H54 (cell line): Measurements from ENCODE around the gene MTRF1.
A peak's percentile ranks its signal among the peaks of the same experiment; 100 is the strongest.

Experiments used
- DNase-seq: peaks from one replicate; pipeline ENCODE4 v3.0.0; 2011; ENCODE audit warnings: low spot score, mixed read lengths; ENCODE audit not compliant: insufficient read length
- FAIRE-seq: peaks from 3 replicates; lab custom pipeline; 2011; peaks lifted over from hg19 to GRCh38; lab: Jason Lieb, UNC
- POLR2A ChIP-seq: IDR thresholded peaks from 2 replicates; pipeline ENCODE4 v1.6.1; 2011; ENCODE audit warnings: low read depth, mild to moderate bottlenecking, low read length

Gene MTRF1

DNA sequence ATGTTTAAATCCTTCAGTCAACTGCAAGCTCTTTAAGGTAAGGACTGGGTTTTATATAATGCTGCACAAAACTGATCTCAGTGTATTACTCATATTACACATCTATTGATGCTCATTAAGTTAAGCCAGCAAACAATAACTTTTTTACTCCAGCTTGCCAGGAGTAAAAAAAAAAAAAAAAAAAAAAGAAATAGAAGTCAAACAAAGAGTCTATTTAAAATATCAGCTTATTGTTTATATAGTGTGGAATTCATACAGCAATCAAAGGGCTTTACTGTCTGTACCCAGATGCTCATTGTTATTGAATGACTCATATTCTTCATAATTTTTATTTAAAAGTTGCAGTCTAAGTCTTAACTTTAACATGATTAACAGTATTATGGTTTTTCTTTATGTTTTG is 47.2 kb downstream of the MTRF1 start:
- TF ChIP-seq POLR2A = no peak
- DNase-seq = no peak
- FAIRE-seq = no peak

DNA sequence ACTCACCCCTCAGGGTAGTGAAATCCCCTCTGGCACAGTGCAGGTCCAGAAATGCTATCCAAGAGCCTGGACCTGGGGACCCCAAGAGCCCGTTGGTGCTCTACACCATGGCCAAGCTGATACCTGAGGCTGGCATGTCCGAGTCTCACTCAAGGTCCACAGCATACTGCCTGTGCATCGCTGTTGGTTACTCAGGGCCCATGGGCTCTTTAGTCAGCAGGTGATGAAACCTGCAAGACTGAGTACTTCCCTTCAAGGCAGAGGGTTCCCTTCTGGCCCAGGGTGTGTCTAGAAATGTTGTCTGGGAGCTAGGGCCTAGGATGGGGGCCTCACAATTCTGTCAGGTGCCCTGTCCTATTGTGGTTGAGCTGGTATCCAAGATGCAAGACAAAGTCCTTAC is 49.5 kb downstream of the MTRF1 start:
- no peak for DNase-seq
- no peak for FAIRE-seq
- TF ChIP-seq POLR2A = no peak

GRCh38 chr13:41213316-41213715 is 50.1 kb downstream of the MTRF1 start:
- FAIRE-seq (no peak), DNase-seq (no peak)
- no peak for TF ChIP-seq POLR2A

- TF ChIP-seq POLR2A = no peak
- no peak for DNase-seq
- no peak for FAIRE-seq
These were observed 50.5 kb downstream of the MTRF1 start for GRCh38 chr13:41212881-41213280.

- DNase-seq (no peak), FAIRE-seq (no peak)
- no peak for TF ChIP-seq POLR2A
These were observed 52.3 kb downstream of the MTRF1 start for GRCh38 chr13:41211062-41211461.

GRCh38 chr13:41206467-41206866 is 56.9 kb downstream of the MTRF1 start:
- FAIRE-seq = no peak
- DNase-seq = no peak
- no peak for TF ChIP-seq POLR2A

- FAIRE-seq = no peak
- no peak for TF ChIP-seq POLR2A
- no peak for DNase-seq
These were observed 59.6 kb downstream of the MTRF1 start for GRCh38 chr13:41203810-41204209.

DNA sequence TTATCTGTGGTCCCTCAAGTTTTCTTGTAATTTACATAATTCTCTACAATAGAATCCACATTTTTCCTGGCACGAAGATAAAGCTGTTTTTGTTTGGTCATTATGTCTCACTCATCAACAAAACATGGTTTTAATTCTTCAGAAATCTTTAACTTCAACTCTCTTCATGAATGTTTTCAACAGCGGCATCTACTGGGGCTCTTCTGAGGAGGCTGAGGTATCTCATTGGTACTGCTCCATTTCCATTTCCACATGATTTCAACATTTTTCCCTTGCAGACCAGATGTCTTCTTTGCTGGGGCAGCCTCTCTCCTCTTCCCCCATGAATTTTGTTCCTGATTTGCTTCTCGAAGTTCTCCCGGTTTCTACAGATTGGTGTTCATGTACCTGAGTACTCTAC is 63.2 kb downstream of the MTRF1 start:
- FAIRE-seq = no peak
- TF ChIP-seq POLR2A = no peak
- DNase-seq = no peak

- no peak for TF ChIP-seq POLR2A
- no peak for DNase-seq
- FAIRE-seq = no peak
These were observed 63.9 kb downstream of the MTRF1 start for GRCh38 chr13:41199526-41199925.

DNA sequence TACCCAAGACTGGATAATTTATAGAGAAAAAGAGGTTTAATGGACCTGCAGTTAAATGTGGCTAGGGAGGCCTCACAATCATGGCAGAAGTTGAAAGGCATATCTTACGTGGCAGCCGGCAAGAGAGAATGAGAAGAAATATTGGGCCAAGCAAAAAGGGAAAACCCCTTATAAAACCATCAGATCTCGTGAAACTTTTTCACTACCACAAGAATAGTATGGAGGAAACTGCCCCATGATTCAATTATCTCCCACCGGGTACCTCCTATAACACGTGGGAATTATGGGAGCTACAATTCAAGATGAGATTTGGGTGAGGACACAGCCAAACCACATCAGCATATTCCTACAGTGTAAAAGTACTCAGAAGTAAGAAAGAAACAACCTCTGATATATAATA is 64.3 kb downstream of the MTRF1 start:
- TF ChIP-seq POLR2A = no peak
- no peak for DNase-seq
- no peak for FAIRE-seq

DNA sequence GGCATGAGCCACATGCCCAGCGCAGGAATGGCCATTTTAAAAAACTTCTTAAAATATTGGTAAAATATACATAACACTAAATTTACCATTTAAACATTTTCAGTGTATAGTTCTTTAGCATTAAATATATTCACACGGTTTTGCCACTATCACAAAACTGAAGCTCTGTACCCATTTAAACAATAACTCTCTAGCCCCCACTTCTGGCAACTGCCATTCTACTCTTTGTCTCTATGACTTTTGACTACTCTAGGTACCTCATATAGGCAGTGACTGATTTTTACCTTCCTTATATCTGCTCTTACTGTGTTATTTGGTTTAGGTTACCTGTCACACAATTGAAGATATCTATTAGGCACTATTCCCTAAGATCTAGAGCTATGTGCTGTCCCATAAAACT is 66.8 kb downstream of the MTRF1 start:
- TF ChIP-seq POLR2A = no peak
- no peak for DNase-seq
- FAIRE-seq = no peak

- TF ChIP-seq POLR2A = no peak
- no peak for DNase-seq
- no peak for FAIRE-seq
These were observed 67.4 kb downstream of the MTRF1 start for GRCh38 chr13:41196011-41196410.

GRCh38 chr13:41193919-41194824 is 69.2 kb downstream of the MTRF1 start, which contains the start of gene KBTBD7:
KBTBD7 (minus strand) TSS chr13:41194569; CDS start chr13:41194257, 312 bp downstream.
- peak; percentile 51 for DNase-seq
- FAIRE-seq = peak; percentile 85
- TF ChIP-seq POLR2A = peak; percentile 46

GRCh38 chr13:41193469-41193868 is 69.9 kb downstream of the MTRF1 start:
- TF ChIP-seq POLR2A = no peak
- FAIRE-seq = no peak
- no peak for DNase-seq

DNA sequence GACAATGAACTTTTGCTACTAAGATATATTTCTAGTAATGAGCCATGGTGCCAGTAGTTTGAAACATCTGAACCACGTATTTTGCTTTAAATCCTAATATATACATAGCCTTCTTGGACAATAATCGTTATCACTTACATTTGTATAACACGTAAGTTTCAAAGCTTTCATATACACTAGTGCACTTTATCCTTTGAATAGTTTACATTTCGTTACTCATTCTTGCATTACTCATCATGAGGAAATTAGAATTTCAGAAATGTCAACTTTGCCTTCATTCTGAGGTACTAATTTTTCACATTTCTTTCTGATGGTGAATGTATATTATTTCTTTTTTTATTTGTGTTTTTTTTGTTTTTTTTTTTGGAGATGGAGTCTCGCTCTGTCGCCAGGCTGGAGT is 74.8 kb downstream of the MTRF1 start:
- FAIRE-seq (no peak), DNase-seq (no peak)
- TF ChIP-seq POLR2A = no peak
